ENCODE results near the gene MTLN.
"Not testable (repeated sequence)": the region's sequence is repeated elsewhere in the genome, so short reads cannot be mapped to it uniquely, and the experiment has no call there.

Gene MTLN

DNA sequence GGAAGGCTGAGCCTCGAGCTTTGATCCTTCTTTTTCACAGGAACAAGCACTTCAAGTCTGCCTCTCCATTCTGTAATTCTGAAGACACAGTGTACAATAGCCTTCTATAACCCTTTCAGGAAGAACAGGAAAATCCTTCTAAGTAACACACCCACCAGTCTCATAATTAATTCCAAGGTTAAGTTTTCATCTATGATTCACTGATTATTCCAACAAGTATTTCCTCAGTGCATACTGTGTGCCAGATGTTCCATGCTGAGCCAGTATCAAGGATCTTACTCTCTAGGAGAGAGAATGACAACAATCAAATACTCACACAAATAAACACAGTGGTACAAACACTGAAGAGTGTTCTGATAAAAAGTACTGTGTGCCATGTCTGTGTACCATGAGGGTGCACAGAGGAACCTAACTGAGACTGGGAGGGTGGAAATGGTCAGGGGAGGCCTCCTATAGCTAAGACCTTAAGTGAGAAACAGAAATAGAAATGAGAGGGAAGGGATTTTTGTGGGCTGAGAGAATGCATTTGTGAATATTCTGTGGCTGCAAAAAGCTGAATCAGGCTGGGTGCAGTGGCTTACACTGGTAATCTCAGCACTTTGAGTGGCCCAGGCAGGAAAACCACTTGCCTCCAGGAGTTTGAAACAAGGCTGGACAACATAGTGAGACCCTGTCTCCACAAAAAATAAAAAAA lies 7.3 kb upstream of the MTLN start:
- no peak overlapping the region for H3K4me3 ChIP-seq (ENCODE audit: extremely low read depth, insufficient read depth, low read length, poor library complexity, severe bottlenecking)
- no peaks in the 10 kb centered on the region for H3K36me3 ChIP-seq (ENCODE audit: control insufficient read depth, insufficient read depth, low read length)
- no peaks in the 10 kb centered on the region for H3K9me3 ChIP-seq (ENCODE audit: control insufficient read depth, low read length)
- no peak overlapping the region for H3K27ac ChIP-seq (ENCODE audit: low read depth, low read length, severe bottlenecking)
- WGBS, 2 experiments (ENCODE audit: insufficient coverage in 2 of 2) = 63 to 67% methylated on average over 1 of the region's 1 CpG
- H3K4me1 ChIP-seq (ENCODE audit: control insufficient read depth, insufficient read depth, low read length, poor library complexity, severe bottlenecking) = no peaks in the 10 kb centered on the region

- H3K36me3 ChIP-seq (ENCODE audit: control insufficient read depth, insufficient read depth, low read length); H3K27ac ChIP-seq (ENCODE audit: low read depth, low read length, severe bottlenecking); H3K4me3 ChIP-seq (ENCODE audit: extremely low read depth, insufficient read depth, low read length, poor library complexity, severe bottlenecking); H3K9me3 ChIP-seq (ENCODE audit: control insufficient read depth, low read length); H3K4me1 ChIP-seq (ENCODE audit: control insufficient read depth, insufficient read depth, low read length, poor library complexity, severe bottlenecking): not testable (repeated sequence)
- WGBS, 2 experiments (ENCODE audit: insufficient coverage in 2 of 2) = 72 to 78% methylated on average over 5 of the region's 7 CpGs
These were observed 6.5 kb upstream of the MTLN start for GRCh38 chr2:110218889-110219288.

DNA sequence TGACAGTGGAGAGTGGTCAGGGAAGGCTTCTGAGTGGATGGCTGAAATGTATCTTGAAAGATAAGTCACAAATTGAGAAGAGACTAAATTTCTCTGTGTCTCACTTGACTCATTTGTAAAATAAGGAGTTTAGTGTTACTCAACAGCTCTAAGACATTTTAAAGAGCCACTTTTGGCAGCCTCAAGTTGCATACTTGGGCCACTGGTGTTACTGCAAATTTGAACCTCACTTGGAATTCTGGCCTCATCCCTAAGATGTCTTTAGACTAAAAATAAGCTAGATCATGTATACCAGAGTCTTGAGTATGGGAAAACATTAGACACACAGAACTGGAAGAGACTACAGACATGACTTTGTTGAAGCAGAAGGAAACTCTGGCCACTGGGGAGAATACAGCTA lies 4.5 kb upstream of the MTLN start:
- peaks cover 6% of the 10 kb centered on the region for H3K9me3 ChIP-seq (ENCODE audit: control insufficient read depth, low read length)
- H3K36me3 ChIP-seq (ENCODE audit: control insufficient read depth, insufficient read depth, low read length) = no peaks in the 10 kb centered on the region
- no peak overlapping the region for H3K27ac ChIP-seq (ENCODE audit: low read depth, low read length, severe bottlenecking)
- H3K4me1 ChIP-seq (ENCODE audit: control insufficient read depth, insufficient read depth, low read length, poor library complexity, severe bottlenecking) = no peaks in the 10 kb centered on the region
- no peak overlapping the region for H3K4me3 ChIP-seq (ENCODE audit: extremely low read depth, insufficient read depth, low read length, poor library complexity, severe bottlenecking)

DNA sequence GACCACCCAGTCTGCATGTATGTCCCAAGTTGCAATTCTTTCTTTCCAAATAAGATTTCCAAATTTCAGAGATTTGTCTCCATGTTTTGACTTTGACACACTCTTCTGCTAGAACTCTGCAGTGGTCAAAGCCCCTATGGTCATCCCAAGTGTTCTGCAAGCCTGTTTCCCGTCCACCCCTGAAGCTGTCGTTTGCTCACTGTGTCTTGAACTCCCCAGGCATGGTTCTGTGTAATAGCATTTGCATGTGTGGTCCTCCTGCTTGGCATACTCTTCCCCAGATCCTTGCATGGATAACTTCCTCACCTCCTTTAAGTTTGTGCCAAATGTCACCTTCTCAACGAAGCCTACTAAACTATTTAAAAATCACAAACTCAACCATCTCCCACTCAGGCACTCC lies 3.9 kb upstream of the MTLN start:
- WGBS, 2 experiments (ENCODE audit: insufficient coverage in 2 of 2) = 69 to 83% methylated on average over 1 to 3 of the region's 3 CpGs
- Histone ChIP-seq H3K4me1 (ENCODE audit: control insufficient read depth, insufficient read depth, low read length, poor library complexity, severe bottlenecking) (peaks cover 2% of the 10 kb centered on the region), H3K4me3 (ENCODE audit: extremely low read depth, insufficient read depth, low read length, poor library complexity, severe bottlenecking) (no peak overlapping the region), H3K27ac (ENCODE audit: low read depth, low read length, severe bottlenecking) (no peak overlapping the region), H3K9me3 (ENCODE audit: control insufficient read depth, low read length) (peaks cover 6% of the 10 kb centered on the region), H3K36me3 (ENCODE audit: control insufficient read depth, insufficient read depth, low read length) (peaks cover under 1% of the 10 kb centered on the region)

DNA sequence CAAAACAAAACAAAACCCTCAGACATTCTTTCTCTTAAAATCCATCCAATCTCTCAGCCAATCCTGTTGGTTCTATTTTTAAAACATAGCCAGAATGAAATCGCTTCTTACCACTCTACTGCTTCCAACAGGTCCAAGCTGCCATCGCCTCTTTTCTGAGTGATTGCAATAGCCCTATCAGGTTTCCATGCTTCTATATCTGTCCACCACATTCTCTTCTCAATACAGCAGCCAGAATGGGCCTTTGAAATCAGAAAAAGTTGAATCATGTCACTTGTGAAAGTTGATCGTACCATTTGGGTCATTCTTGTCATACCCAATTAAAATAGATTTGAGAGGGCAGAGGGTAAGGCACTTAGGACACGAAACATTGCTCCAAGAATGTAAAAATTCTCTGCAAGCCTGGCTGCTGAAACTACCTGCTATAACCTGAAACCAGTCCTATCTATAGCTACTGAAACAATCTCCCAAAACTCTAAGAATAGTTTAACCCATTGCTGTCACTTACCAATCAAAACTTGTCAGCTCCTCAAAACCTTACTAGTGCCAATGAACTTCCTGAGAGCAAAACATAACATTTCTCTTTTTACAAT lies 3.3 kb upstream of the MTLN start:
- Histone ChIP-seq H3K9me3 (ENCODE audit: control insufficient read depth, low read length) (peaks cover 6% of the 10 kb centered on the region), H3K27ac (ENCODE audit: low read depth, low read length, severe bottlenecking) (no peak overlapping the region), H3K36me3 (ENCODE audit: control insufficient read depth, insufficient read depth, low read length) (peaks cover 6% of the 10 kb centered on the region), H3K4me3 (ENCODE audit: extremely low read depth, insufficient read depth, low read length, poor library complexity, severe bottlenecking) (no peak overlapping the region), H3K4me1 (ENCODE audit: control insufficient read depth, insufficient read depth, low read length, poor library complexity, severe bottlenecking) (peaks cover 3% of the 10 kb centered on the region)
- WGBS, 2 experiments (ENCODE audit: insufficient coverage in 2 of 2) = 89 to 100% methylated on average over 1 to 3 of the region's 4 CpGs

GRCh38 chr2:110215091-110215490 lies 2.7 kb upstream of the MTLN start:
- peaks cover 6% of the 10 kb centered on the region for H3K9me3 ChIP-seq (ENCODE audit: control insufficient read depth, low read length)
- no CpG with 5 or more reads among the region's 2 CpGs for WGBS, 2 experiments (ENCODE audit: insufficient coverage in 2 of 2)
- peaks cover 12% of the 10 kb centered on the region for H3K36me3 ChIP-seq (ENCODE audit: control insufficient read depth, insufficient read depth, low read length)
- H3K4me3 ChIP-seq (ENCODE audit: extremely low read depth, insufficient read depth, low read length, poor library complexity, severe bottlenecking) = no peak overlapping the region
- H3K4me1 ChIP-seq (ENCODE audit: control insufficient read depth, insufficient read depth, low read length, poor library complexity, severe bottlenecking) = peaks cover 3% of the 10 kb centered on the region
- H3K27ac ChIP-seq (ENCODE audit: low read depth, low read length, severe bottlenecking) = no peak overlapping the region

DNA sequence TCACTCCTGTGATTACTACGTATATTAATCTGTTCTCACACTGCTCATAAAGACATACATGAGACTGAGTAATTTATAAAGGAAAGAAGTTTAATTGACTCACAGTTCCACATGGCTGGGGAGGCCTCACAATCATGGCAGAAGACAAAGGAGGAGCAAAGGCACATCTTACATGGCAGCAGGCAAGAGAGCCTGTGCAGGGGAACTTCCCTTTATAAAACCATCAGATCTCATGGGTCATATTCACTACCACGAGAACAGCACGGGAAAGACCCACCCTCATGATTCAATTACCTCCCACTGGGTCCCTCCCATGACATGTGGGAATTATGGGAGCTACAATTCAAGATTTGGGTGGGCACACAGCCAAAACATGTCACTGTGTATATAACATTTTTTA lies 1.2 kb upstream of the MTLN start:
- WGBS, 2 experiments (ENCODE audit: insufficient coverage in 2 of 2) = 60% methylated on average over 1 of the region's 3 CpGs; no CpG with 5 or more reads in 1 of the 2 experiments
- H3K4me3 ChIP-seq (ENCODE audit: extremely low read depth, insufficient read depth, low read length, poor library complexity, severe bottlenecking); H3K27ac ChIP-seq (ENCODE audit: low read depth, low read length, severe bottlenecking); H3K4me1 ChIP-seq (ENCODE audit: control insufficient read depth, insufficient read depth, low read length, poor library complexity, severe bottlenecking); H3K9me3 ChIP-seq (ENCODE audit: control insufficient read depth, low read length): not testable (repeated sequence)
- H3K36me3 ChIP-seq (ENCODE audit: control insufficient read depth, insufficient read depth, low read length) = peaks cover 22% of the 10 kb centered on the region

DNA sequence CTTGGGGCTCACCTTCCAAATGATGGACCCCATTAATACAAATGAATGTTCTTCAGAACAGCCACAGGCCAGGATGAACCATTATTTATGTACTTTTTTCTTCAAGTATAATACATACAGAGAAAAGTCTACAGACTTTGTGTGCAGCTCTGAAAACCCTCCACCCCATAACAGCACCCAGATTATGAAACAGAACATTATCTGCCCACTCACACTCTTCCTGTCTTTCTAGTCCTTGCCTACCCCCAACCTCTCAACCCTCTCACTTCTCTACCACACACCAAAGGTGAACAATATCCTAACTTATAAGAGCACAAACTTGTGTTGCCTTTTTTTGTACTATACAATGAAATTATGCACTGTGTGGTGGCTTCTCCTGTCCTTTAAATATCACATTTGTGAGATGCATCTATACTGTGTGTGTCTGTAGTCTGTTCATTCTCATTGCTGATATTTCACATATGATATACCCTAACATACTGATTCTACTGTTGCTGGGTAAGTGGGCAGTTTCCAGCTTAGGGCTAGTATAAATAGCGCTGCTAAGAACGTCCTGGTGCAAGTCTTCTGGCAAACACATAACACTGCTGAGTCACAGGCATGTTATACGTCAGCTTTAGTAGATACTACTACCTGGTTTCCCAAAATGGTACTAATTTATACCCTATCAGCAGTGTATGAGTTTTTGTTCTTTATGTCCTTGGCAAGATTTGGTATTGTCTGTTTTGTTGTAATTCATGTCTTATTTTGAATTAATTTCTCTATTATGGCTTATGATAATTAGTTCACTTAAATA lies 6.5 kb downstream of the MTLN start:
- H3K36me3 ChIP-seq (ENCODE audit: control insufficient read depth, insufficient read depth, low read length) = peaks cover 18% of the 10 kb centered on the region
- H3K9me3 ChIP-seq (ENCODE audit: control insufficient read depth, low read length) = no peaks in the 10 kb centered on the region
- 80 to 100% methylated on average over 2 to 3 of the region's 3 CpGs for WGBS, 2 experiments (ENCODE audit: insufficient coverage in 2 of 2)
- H3K27ac ChIP-seq (ENCODE audit: low read depth, low read length, severe bottlenecking) = no peak overlapping the region
- peak overlapping the region; percentile 74 for H3K4me3 ChIP-seq (ENCODE audit: extremely low read depth, insufficient read depth, low read length, poor library complexity, severe bottlenecking)
- H3K4me1 ChIP-seq (ENCODE audit: control insufficient read depth, insufficient read depth, low read length, poor library complexity, severe bottlenecking) = peaks cover 6% of the 10 kb centered on the region

DNA sequence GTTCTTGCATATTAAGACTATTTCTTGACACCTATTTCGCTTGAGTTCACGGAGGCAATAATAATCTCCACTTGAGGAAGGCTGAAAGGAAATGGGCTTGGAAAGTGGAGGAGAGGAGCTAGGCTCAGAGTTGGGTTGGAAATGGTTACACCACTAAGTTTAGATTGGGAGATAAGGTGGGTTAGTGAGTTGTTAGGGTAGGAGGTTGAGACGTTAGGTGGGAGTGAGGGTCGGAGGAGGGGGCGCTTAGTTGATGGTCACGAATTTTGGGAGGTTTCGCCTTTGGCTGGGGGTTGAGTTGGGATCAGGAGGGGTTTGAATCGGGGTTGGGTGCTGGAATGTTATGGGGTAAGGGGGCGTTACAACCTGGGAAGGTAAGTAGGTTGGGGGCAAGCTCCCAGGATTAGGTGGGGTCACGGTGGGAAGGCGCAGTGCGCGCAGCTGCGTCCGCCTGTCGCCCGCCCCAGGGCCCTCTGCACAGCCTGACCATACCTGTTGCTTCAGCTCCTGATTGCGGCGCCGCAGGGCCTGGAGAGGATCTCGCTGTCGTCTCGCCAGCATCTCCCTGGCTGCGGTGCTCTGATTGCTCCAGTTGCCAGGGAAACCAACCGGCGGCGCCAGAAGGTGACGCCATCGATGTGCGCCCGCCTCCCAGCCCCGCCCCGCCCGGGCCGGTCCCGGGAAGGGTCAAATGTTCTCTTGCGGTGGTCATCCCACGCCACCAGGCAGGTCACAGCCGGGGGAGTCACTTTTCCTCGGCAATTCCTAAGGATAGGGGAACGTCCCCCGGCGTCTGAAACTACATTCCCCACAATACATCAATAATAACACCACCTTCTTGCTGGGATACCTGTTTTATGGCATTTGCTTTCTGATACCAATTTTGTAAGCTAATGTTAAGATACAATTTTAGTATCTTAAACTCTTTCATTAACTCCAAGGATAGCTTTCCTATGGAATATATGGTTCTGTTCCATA lies 7.7 kb downstream of the MTLN start, which contains the start of gene NPHP1:
Gene NPHP1, minus strand, starts transcription at position 606 of the 978 bp plus-strand sequence. Its CDS starts 45 bp downstream, at position 561.
- WGBS, 2 experiments (ENCODE audit: insufficient coverage in 2 of 2) = 4 to 7% methylated on average over 23 to 36 of the region's 43 CpGs
- Histone ChIP-seq H3K4me3 (ENCODE audit: extremely low read depth, insufficient read depth, low read length, poor library complexity, severe bottlenecking) (peak within 1 kb of the TSS; percentile 74), H3K9me3 (ENCODE audit: control insufficient read depth, low read length) (no peaks in the 10 kb centered on the region), H3K36me3 (ENCODE audit: control insufficient read depth, insufficient read depth, low read length) (peaks cover 6% of the 10 kb centered on the region), H3K4me1 (ENCODE audit: control insufficient read depth, insufficient read depth, low read length, poor library complexity, severe bottlenecking) (peaks cover 6% of the 10 kb centered on the region), H3K27ac (ENCODE audit: low read depth, low read length, severe bottlenecking) (peak within 1 kb of the TSS; percentile 43)

- no peaks in the 10 kb centered on the region for H3K36me3 ChIP-seq (ENCODE audit: control insufficient read depth, insufficient read depth, low read length)
- WGBS, 2 experiments (ENCODE audit: insufficient coverage in 2 of 2) = 90 to 92% methylated on average over 2 of the region's 3 CpGs
- no peak overlapping the region for H3K27ac ChIP-seq (ENCODE audit: low read depth, low read length, severe bottlenecking)
- no peaks in the 10 kb centered on the region for H3K9me3 ChIP-seq (ENCODE audit: control insufficient read depth, low read length)
- H3K4me3 ChIP-seq (ENCODE audit: extremely low read depth, insufficient read depth, low read length, poor library complexity, severe bottlenecking) = no peak overlapping the region
- no peaks in the 10 kb centered on the region for H3K4me1 ChIP-seq (ENCODE audit: control insufficient read depth, insufficient read depth, low read length, poor library complexity, severe bottlenecking)
These were observed 14.3 kb downstream of the MTLN start for GRCh38 chr2:110198016-110198415.
